OCI-LY7 (cell line): Measurements from ENCODE around the gene SLX4IP. TPM values are rescaled to one million over a fixed set of nuclear protein-coding genes. Genes with fewer than 3 reads are reported as not detected.

Experiments used
- BruUV-seq: library from RNA; stranded (reverse); fragments of 400-500 nt; replicated peaks from 2 replicates; lab custom pipeline; 2021; lab: Mats Ljungman, UMichigan
- CTCF ChIA-PET: fragments of 300-600 bp; sonication (Branson Sonifier 250); formaldehyde crosslinking; loops from one replicate; lab custom pipeline; 2022; ENCODE audit warnings: antibody characterized with exemption; ENCODE audit not compliant: unreplicated experiment; lab: Charles Lee
- POLR2A ChIA-PET: fragments of 300-600 bp; sonication (Branson Sonifier 250); formaldehyde crosslinking; loops from one replicate; lab custom pipeline; 2022; ENCODE audit warnings: antibody characterized with exemption; lab: Charles Lee
- DNase-seq: peaks from one replicate; pipeline ENCODE4 v3.0.0-alpha.2; 2015; ENCODE audit warnings: low spot score
- H2AFZ ChIP-seq: fragments of 200-600 bp; sonication (generic), shearing (Covaris generic); 2 replicates; pipeline ENCODE4 v1.6.1; 2014; ENCODE audit warnings: mild to moderate bottlenecking, antibody characterized with exemption, low read length, moderate library complexity
- H3K27ac ChIP-seq: fragments of 200-600 bp; sonication (generic); 2 replicates; pipeline ENCODE4 v1.5.1; 2014; ENCODE audit warnings: mixed run types, low read depth, mild to moderate bottlenecking, moderate library complexity, low read length, inconsistent platforms; ENCODE audit not compliant: poor library complexity, severe bottlenecking
- H3K36me3 ChIP-seq: fragments of 200-600 bp; sonication (generic); 2 replicates; pipeline ENCODE4 v1.6.1; 2014; ENCODE audit warnings: mild to moderate bottlenecking, antibody characterized with exemption, low read length, moderate library complexity, mixed read lengths; ENCODE audit not compliant: insufficient read depth
- H3K4me1 ChIP-seq: fragments of 200-600 bp; sonication (generic); 2 replicates; pipeline ENCODE4 v1.5.1; 2014; ENCODE audit warnings: mild to moderate bottlenecking, low read length; ENCODE audit not compliant: insufficient read depth, poor library complexity, severe bottlenecking
- H3K4me2 ChIP-seq: fragments of 200-600 bp; sonication (generic); 2 replicates; pipeline ENCODE4 v1.6.1; 2014; ENCODE audit warnings: mild to moderate bottlenecking, low read length
- H3K4me3 ChIP-seq: fragments of 200-600 bp; sonication (generic); 2 replicates; pipeline ENCODE4 v1.5.1; 2014; ENCODE audit warnings: mild to moderate bottlenecking, low read depth, low read length; ENCODE audit not compliant: poor library complexity, severe bottlenecking
- H3K79me2 ChIP-seq: fragments of 200-600 bp; sonication (generic); 2 replicates; pipeline ENCODE4 v1.6.1; 2016; ENCODE audit warnings: low read depth, mild to moderate bottlenecking, low read length, moderate library complexity, mixed read lengths; ENCODE audit not compliant: insufficient read depth
- H3K9me2 ChIP-seq: fragments of 200-600 bp; sonication (generic); 2 replicates; pipeline ENCODE4 v1.6.1; 2016; ENCODE audit warnings: mild to moderate bottlenecking, low read length, mixed read lengths; ENCODE audit not compliant: insufficient read depth
- H3K9me3 ChIP-seq: fragments of 200-600 bp; sonication (generic); 2 replicates; pipeline ENCODE4 v1.6.1; 2014; ENCODE audit warnings: mild to moderate bottlenecking, mixed run types, low read length, mixed read lengths
- H4K20me1 ChIP-seq: fragments of 200-600 bp; sonication (generic); 2 replicates; pipeline ENCODE4 v1.6.1; 2014; ENCODE audit warnings: mild to moderate bottlenecking, antibody characterized with exemption, low read length, moderate library complexity, mixed read lengths; ENCODE audit not compliant: insufficient read depth
- CTCF ChIP-seq: fragments of 200-600 bp; sonication (generic); conservative IDR thresholded peaks from 2 replicates; pipeline ENCODE4 v1.5.1; 2014; ENCODE audit warnings: mild to moderate bottlenecking, antibody characterized with exemption, low read length, moderate library complexity, mixed read lengths
- EZH2phosphoT487 ChIP-seq: fragments of 200-600 bp; sonication (generic); IDR thresholded peaks from 2 replicates; pipeline ENCODE4 v1.6.1; 2018; ENCODE audit warnings: low read depth, borderline replicate concordance, mild to moderate bottlenecking, mixed run types, antibody characterized with exemption, low read length, moderate library complexity, mixed read lengths
- intact Hi-C: fragments of 100-400 bp; cut with micrococcal nuclease; formaldehyde crosslinking; loops from one replicate; pipeline ENCODE4 v1.10.0; 2022; ENCODE audit not compliant: unreplicated experiment
- total RNA-seq, 2 experiments: library from RNA; depleted of rRNA in 1 of 2; stranded (reverse); fragments of >200 nt in 1 of 2; shearing (Covaris generic) in 1 of 2; gene quantifications; 2 replicates each; pipeline ENCODE4 v1.2.3, GENCODE V29; 2014 to 2022

Gene SLX4IP
- total RNA-seq, 2 experiments from 2014 or later: 4.1 to 9.2 TPM

- no peak for DNase-seq
- H3K27ac ChIP-seq: no peak overlapping the region
- CTCF ChIA-PET: no interaction called here
- POLR2A ChIA-PET: interaction anchor here (0.5 to 0.7 kb wide), 3 partner anchors 15 to 42 kb away, joined by 3 read pairs; no protein-coding TSS in a partner anchor
- BruUV-seq: no TSS peak
- no peak for TF ChIP-seq CTCF
- TF ChIP-seq EZH2phosphoT487: no peak
- H3K9me2 ChIP-seq: no peaks in the 10 kb centered on the region
- no peaks in the 10 kb centered on the region for H3K79me2 ChIP-seq
- H3K4me3 ChIP-seq: no peak overlapping the region
- no peaks in the 10 kb centered on the region for H3K36me3 ChIP-seq
- no peak overlapping the region for H3K4me2 ChIP-seq
- H4K20me1 ChIP-seq: no peaks in the 10 kb centered on the region
- no peaks in the 10 kb centered on the region for H3K9me3 ChIP-seq
- H3K4me1 ChIP-seq: no peaks in the 10 kb centered on the region
- intact Hi-C loops: no loop called here
- no peak overlapping the region for H2AFZ ChIP-seq
These were observed 141.4 kb downstream of the SLX4IP start for GRCh38 chr20:10576411-10577090.

GRCh38 chr20:10577648-10578047, 142.5 kb downstream of the SLX4IP start:
- ChIA-PET CTCF (no interaction called here), POLR2A (no interaction called here)
- intact Hi-C loops: no loop called here
- Histone ChIP-seq H4K20me1 (no peaks in the 10 kb centered on the region), H3K79me2 (no peaks in the 10 kb centered on the region), H2AFZ (no peak overlapping the region), H3K4me3 (no peak overlapping the region), H3K9me3 (no peaks in the 10 kb centered on the region), H3K9me2 (no peaks in the 10 kb centered on the region), H3K27ac (no peak overlapping the region), H3K36me3 (no peaks in the 10 kb centered on the region), H3K4me2 (no peak overlapping the region), H3K4me1 (no peaks in the 10 kb centered on the region)
- BruUV-seq: no TSS peak
- no peak for DNase-seq
- TF ChIP-seq EZH2phosphoT487 (no peak), CTCF (no peak)

- Histone ChIP-seq H3K4me3 (no peak overlapping the region), H3K27ac (no peak overlapping the region), H3K36me3 (no peaks in the 10 kb centered on the region), H4K20me1 (no peaks in the 10 kb centered on the region), H3K9me3 (no peaks in the 10 kb centered on the region), H3K9me2 (no peaks in the 10 kb centered on the region), H2AFZ (no peak overlapping the region), H3K4me2 (no peak overlapping the region), H3K4me1 (no peaks in the 10 kb centered on the region), H3K79me2 (no peaks in the 10 kb centered on the region)
- ChIA-PET CTCF (no interaction called here), POLR2A (interaction anchor here (0.6 kb wide), 1 partner anchor 178 kb away, joined by 3 read pairs; no protein-coding TSS in a partner anchor)
- TF ChIP-seq CTCF: no peak
- no peak for TF ChIP-seq EZH2phosphoT487
- no peak for DNase-seq
- no TSS peak for BruUV-seq
- intact Hi-C loops: no loop called here
These were observed 143.5 kb downstream of the SLX4IP start for GRCh38 chr20:10578607-10579006.
